KMS-11 (cell line): ENCODE data around the gene LILRA1.

Source experiments
- H2AFZ ChIP-seq: fragments of 200-600 bp; sonication (generic); 2 replicates; pipeline ENCODE4 v1.6.1; 2016; ENCODE audit warnings: antibody characterized with exemption, mixed run types, low read depth
- H3K27ac ChIP-seq: fragments of 200-600 bp; sonication (generic); 2 replicates; pipeline ENCODE4 v1.6.1; 2016; ENCODE audit warnings: mild to moderate bottlenecking, mixed run types
- H3K27me3 ChIP-seq: fragments of 200-600 bp; sonication (generic); 2 replicates; pipeline ENCODE4 v1.6.1; 2017; ENCODE audit warnings: mild to moderate bottlenecking, low read depth, mixed run types, moderate library complexity; ENCODE audit not compliant: insufficient read depth
- H3K36me3 ChIP-seq: fragments of 200-600 bp; sonication (generic); 2 replicates; pipeline ENCODE4 v1.6.1; 2017; ENCODE audit warnings: mild to moderate bottlenecking, mixed run types; ENCODE audit not compliant: insufficient read depth
- H3K4me1 ChIP-seq: fragments of 200-600 bp; sonication (generic); 2 replicates; pipeline ENCODE4 v1.6.1; 2016; ENCODE audit warnings: mild to moderate bottlenecking, low read depth, mixed run types; ENCODE audit not compliant: poor library complexity, severe bottlenecking
- H3K4me2 ChIP-seq: fragments of 200-600 bp; sonication (generic); 2 replicates; pipeline ENCODE4 v1.7.0; 2016; ENCODE audit warnings: mild to moderate bottlenecking, mixed run types
- H3K4me3 ChIP-seq: fragments of 200-600 bp; sonication (generic); IDR thresholded peaks from 2 replicates; pipeline ENCODE4 v1.6.1; 2017; ENCODE audit warnings: low read depth, low read length, mixed read lengths; ENCODE audit not compliant: insufficient read depth
- H3K79me2 ChIP-seq: fragments of 200-600 bp; sonication (generic); 2 replicates; pipeline ENCODE4 v1.6.1; 2016; ENCODE audit warnings: low read depth, mixed run types; ENCODE audit not compliant: insufficient read depth
- H3K9ac ChIP-seq: fragments of 200-600 bp; sonication (generic); 2 replicates; pipeline ENCODE4 v1.6.1; 2016; ENCODE audit warnings: mild to moderate bottlenecking, mixed run types
- H4K20me1 ChIP-seq: fragments of 200-600 bp; sonication (generic); 2 replicates; pipeline ENCODE4 v1.6.1; 2016; ENCODE audit warnings: mild to moderate bottlenecking, mixed run types; ENCODE audit not compliant: insufficient read depth
- CTCF ChIP-seq: fragments of 200-600 bp; sonication (generic); conservative IDR thresholded peaks from 2 replicates; pipeline ENCODE4 v1.6.1; 2017; ENCODE audit warnings: low read depth, mild to moderate bottlenecking, antibody characterized with exemption, low read length, moderate library complexity, mixed read lengths

The LILRA1 gene

GRCh38 chr19:54552913-54553310 is 40.5 kb upstream of the LILRA1 start:
- H3K36me3 ChIP-seq, result no peaks in the 10 kb centered on the region
- H3K79me2 ChIP-seq, result no peaks in the 10 kb centered on the region
- no peak overlapping the region for H3K4me2 ChIP-seq
- H2AFZ ChIP-seq, result no peak overlapping the region
- peaks cover 3% of the 10 kb centered on the region; the same call in 1 of the 2 replicates for H3K27me3 ChIP-seq
- H3K4me3 ChIP-seq, result no peak overlapping the region
- no peak overlapping the region for H3K9ac ChIP-seq
- H4K20me1 ChIP-seq, result no peaks in the 10 kb centered on the region
- no peaks in the 10 kb centered on the region for H3K4me1 ChIP-seq
- TF ChIP-seq CTCF, result no peak
- H3K27ac ChIP-seq, result no peak overlapping the region

- H3K4me3 ChIP-seq, result no peak overlapping the region
Observed at GRCh38 chr19:54554006-54554405, 39.4 kb upstream of the LILRA1 start.

GRCh38 chr19:54554896-54555295 is 38.5 kb upstream of the LILRA1 start:
- H3K27me3 ChIP-seq, result peaks cover 4% of the 10 kb centered on the region; the same call in 1 of the 2 replicates
- H3K36me3 ChIP-seq, result no peaks in the 10 kb centered on the region
- H2AFZ ChIP-seq, result no peak overlapping the region
- no peaks in the 10 kb centered on the region for H4K20me1 ChIP-seq
- H3K79me2 ChIP-seq, result no peaks in the 10 kb centered on the region
- H3K4me1 ChIP-seq, result no peaks in the 10 kb centered on the region
- TF ChIP-seq CTCF, result no peak
- no peak overlapping the region for H3K4me2 ChIP-seq
- no peak overlapping the region for H3K4me3 ChIP-seq
- no peak overlapping the region for H3K9ac ChIP-seq
- H3K27ac ChIP-seq, result no peak overlapping the region

More at GRCh38 chr19:54554006-54554405, 39.4 kb upstream of the LILRA1 start:
- no peaks in the 10 kb centered on the region for H4K20me1 ChIP-seq
- no peaks in the 10 kb centered on the region for H3K36me3 ChIP-seq
- H3K27me3 ChIP-seq, result peaks cover 3% of the 10 kb centered on the region; the same call in 1 of the 2 replicates
- H3K9ac ChIP-seq, result no peak overlapping the region
- H3K27ac ChIP-seq, result no peak overlapping the region
- H3K4me2 ChIP-seq, result no peak overlapping the region
- TF ChIP-seq CTCF, result no peak
- H3K4me1 ChIP-seq, result no peaks in the 10 kb centered on the region
- no peak overlapping the region for H2AFZ ChIP-seq
- no peaks in the 10 kb centered on the region for H3K79me2 ChIP-seq

- peaks cover 10% of the 10 kb centered on the region; the same call in 1 of the 2 replicates for H3K27me3 ChIP-seq
- no peaks in the 10 kb centered on the region for H3K79me2 ChIP-seq
- H2AFZ ChIP-seq, result no peak overlapping the region
- no peaks in the 10 kb centered on the region for H4K20me1 ChIP-seq
- no peak overlapping the region for H3K4me2 ChIP-seq
- no peak overlapping the region for H3K9ac ChIP-seq
- no peak overlapping the region for H3K4me3 ChIP-seq
- H3K4me1 ChIP-seq, result no peaks in the 10 kb centered on the region
- no peaks in the 10 kb centered on the region for H3K36me3 ChIP-seq
- H3K27ac ChIP-seq, result no peak overlapping the region
- TF ChIP-seq CTCF, result no peak
Observed at GRCh38 chr19:54556194-54556593, 37.2 kb upstream of the LILRA1 start.
